Activated naive CD8-positive, alpha-beta T cell treated with anti-CD3 and anti-CD28 coated beads, Interleukin-2, amount 10 ng/mL, durations not matched to agents 7 days and 5 days (primary cell): Measurements from ENCODE around the gene TSPAN33. TPM values are rescaled to one million over a fixed set of nuclear protein-coding genes. Genes with fewer than 3 reads are reported as not detected.
"Not testable (repeated sequence)": the region's sequence is repeated elsewhere in the genome, so short reads cannot be mapped to it uniquely, and the experiment has no call there.

Source experiments
- ATAC-seq: fragments of 150-1000 bp; cut with Tn5 transposase; one replicate; pipeline ENCODE4 v1.10.0; 2021; ENCODE audit warnings: low read depth, moderate library complexity
- POLR2A ChIA-PET: fragments of 350-600 bp; sonication (Branson Sonifier 250); formaldehyde crosslinking; loops from one replicate; lab custom pipeline; 2021; ENCODE audit warnings: antibody characterized with exemption; lab: Charles Lee
- DNase-seq: peaks from one replicate; pipeline ENCODE4 v3.0.0; 2021
- H3K27ac Mint-ChIP-seq: one replicate; pipeline ENCODE4 v1.8.0; 2022; ENCODE audit warnings: mild to moderate bottlenecking, mixed read lengths
- H3K27me3 Mint-ChIP-seq: one replicate; pipeline ENCODE4 v1.8.0; 2022; ENCODE audit warnings: mild to moderate bottlenecking, moderate library complexity, mixed read lengths
- H3K36me3 Mint-ChIP-seq: one replicate; pipeline ENCODE4 v1.8.0; 2021; ENCODE audit warnings: mild to moderate bottlenecking, mixed read lengths
- H3K4me1 Mint-ChIP-seq: one replicate; pipeline ENCODE4 v1.8.0; 2021; ENCODE audit warnings: mixed read lengths
- H3K4me3 Mint-ChIP-seq: one replicate; pipeline ENCODE4 v1.8.0; 2022; ENCODE audit warnings: mild to moderate bottlenecking, moderate library complexity, mixed read lengths
- H3K9me3 Mint-ChIP-seq: one replicate; pipeline ENCODE4 v1.8.0; 2021; ENCODE audit warnings: mixed read lengths
- total RNA-seq, 2 experiments: library from RNA; stranded (reverse); gene quantifications; one replicate each; pipeline ENCODE4 v1.2.3, GENCODE V29; 2021

TSPAN33 gene
- total RNA-seq, 2 experiments from 2014 or later, result 9.5 to 10.0 TPM

DNA sequence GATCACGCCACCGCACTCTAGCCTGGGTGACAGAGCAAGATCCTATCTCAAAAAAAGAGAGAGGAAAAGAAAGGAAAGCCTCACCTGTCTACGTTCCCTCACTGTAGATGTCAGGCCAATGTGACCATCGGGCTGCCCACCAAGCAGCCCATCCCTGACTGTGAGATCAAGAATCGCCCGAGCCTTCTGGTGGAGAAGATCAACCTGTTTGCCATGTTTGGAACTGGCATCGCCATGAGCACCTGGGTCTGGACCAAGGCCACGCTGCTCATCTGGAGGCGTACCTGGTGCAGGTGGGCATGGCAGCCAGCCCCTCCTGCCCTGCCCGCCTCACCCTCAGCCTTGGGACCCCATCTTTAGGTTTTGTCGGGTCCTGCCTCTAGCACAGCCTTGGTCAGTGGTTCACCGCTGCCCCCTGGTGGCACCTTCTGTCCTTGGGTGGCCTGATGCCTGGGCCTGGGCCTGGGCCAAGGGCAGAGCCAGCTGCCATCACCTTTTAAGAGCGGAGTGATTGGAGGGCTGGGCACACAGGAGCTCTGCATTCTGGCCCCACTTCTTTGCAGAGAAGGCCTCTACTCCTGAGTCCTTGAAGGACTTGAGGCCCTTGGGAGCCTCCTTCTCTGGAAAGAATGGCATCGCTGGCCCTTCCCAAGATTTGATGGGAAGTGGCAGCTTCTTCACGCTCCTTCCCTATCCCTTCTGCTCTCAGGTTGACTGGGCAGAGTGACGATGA is 65.9 kb downstream of the TSPAN33 start:
- Mint-ChIP-seq H3K4me1 (peaks cover 5% of the 10 kb centered on the region), H3K27me3 (peaks cover 3% of the 10 kb centered on the region), H3K9me3 (no peaks in the 10 kb centered on the region), H3K27ac (no peak overlapping the region), H3K36me3 (no peaks in the 10 kb centered on the region), H3K4me3 (no peak overlapping the region)
- peak; percentile 82 for ATAC-seq
- peak; percentile 83 for DNase-seq
- POLR2A ChIA-PET, result no interaction called here

DNA sequence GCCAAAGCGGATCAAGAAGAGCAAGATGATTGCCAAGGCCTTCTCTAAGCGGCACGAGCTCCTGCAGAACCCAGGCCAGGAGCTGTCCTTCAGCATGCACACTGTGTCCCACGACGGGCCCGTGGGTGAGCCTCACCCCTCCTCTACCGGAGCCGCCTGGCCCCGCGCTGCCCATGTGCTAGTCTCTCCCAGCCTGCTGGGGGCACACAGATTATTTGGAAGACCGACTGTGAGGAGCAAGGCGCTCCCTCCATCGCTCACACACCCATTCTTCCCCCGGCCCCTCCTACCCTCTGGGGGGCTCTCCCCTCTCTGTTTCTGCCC is 66.4 kb downstream of the TSPAN33 start:
- H3K4me1 Mint-ChIP-seq, result peaks cover 3% of the 10 kb centered on the region
- no peaks in the 10 kb centered on the region for H3K9me3 Mint-ChIP-seq
- H3K27ac Mint-ChIP-seq, result no peak overlapping the region
- no peak overlapping the region for H3K4me3 Mint-ChIP-seq
- POLR2A ChIA-PET, result no interaction called here
- H3K36me3 Mint-ChIP-seq, result no peaks in the 10 kb centered on the region
- peaks cover 3% of the 10 kb centered on the region for H3K27me3 Mint-ChIP-seq
- DNase-seq (no peak), ATAC-seq (no peak)

DNA sequence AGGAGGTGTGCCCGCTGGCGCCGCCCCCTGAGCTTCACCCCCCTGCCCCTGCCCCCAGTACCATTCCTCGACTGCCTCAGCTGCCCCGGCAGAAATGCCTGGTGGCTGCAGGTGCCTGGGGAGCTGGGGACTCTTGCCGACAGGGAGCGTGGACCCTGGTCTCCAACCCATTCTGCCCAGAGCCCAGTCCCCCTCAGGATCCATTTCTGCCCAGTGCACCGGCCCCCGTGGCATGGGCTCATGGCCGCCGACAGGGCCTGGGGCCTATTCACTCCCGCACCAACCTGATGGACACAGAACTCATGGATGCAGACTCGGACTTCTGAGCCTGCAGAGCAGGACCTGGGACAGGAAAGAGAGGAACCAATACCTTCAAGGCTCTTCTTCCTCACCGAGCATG is 67.6 kb downstream of the TSPAN33 start:
- no peak overlapping the region for H3K27ac Mint-ChIP-seq
- H3K27me3 Mint-ChIP-seq, result peaks cover 3% of the 10 kb centered on the region
- DNase-seq (no peak), ATAC-seq (no peak)
- H3K9me3 Mint-ChIP-seq, result no peaks in the 10 kb centered on the region
- H3K4me3 Mint-ChIP-seq, result no peak overlapping the region
- H3K36me3 Mint-ChIP-seq, result no peaks in the 10 kb centered on the region
- POLR2A ChIA-PET, result no interaction called here
- H3K4me1 Mint-ChIP-seq, result peaks cover 2% of the 10 kb centered on the region

- POLR2A ChIA-PET, result no interaction called here
- ATAC-seq, result no peak
Observed at GRCh38 chr7:129212596-129212995, 68.1 kb downstream of the TSPAN33 start.

DNA sequence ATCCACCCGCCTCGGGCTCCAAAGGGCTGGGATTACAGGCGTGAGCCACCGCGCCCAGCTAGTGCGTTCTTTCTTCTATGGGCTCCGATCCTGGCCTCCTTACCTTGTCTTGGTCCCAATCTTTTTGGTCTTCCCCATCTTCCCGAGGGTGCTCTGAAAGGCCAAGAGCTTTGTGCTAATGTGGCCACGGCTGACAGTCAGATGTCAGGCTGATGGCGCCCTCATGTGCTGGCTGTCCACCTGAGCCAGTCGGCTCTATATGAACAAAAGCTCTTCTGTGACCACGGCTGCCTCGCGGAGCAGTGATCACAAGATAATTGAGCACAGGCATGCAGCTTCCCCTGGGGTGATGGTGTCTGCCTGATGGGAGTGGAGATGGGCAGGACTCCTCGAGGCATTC is 69.3 kb downstream of the TSPAN33 start:
- ATAC-seq (no peak), DNase-seq (no peak)
- Mint-ChIP-seq H3K4me3 (no peak overlapping the region), H3K27ac (no peak overlapping the region), H3K27me3 (no peaks in the 10 kb centered on the region), H3K4me1 (peaks cover 4% of the 10 kb centered on the region), H3K9me3 (no peaks in the 10 kb centered on the region), H3K36me3 (no peaks in the 10 kb centered on the region)
- POLR2A ChIA-PET, result interaction anchor here (0.7 kb wide), 1 partner anchor 866 kb away, joined by 4 read pairs; no protein-coding TSS in a partner anchor

More at GRCh38 chr7:129212596-129212995, 68.1 kb downstream of the TSPAN33 start:
- no peaks in the 10 kb centered on the region for H3K9me3 Mint-ChIP-seq
- H3K4me1 Mint-ChIP-seq, result peaks cover 2% of the 10 kb centered on the region
- no peak overlapping the region for H3K27ac Mint-ChIP-seq
- H3K36me3 Mint-ChIP-seq, result no peaks in the 10 kb centered on the region
- no peak for DNase-seq
- H3K27me3 Mint-ChIP-seq, result peaks cover 3% of the 10 kb centered on the region
- H3K4me3 Mint-ChIP-seq, result no peak overlapping the region

DNA sequence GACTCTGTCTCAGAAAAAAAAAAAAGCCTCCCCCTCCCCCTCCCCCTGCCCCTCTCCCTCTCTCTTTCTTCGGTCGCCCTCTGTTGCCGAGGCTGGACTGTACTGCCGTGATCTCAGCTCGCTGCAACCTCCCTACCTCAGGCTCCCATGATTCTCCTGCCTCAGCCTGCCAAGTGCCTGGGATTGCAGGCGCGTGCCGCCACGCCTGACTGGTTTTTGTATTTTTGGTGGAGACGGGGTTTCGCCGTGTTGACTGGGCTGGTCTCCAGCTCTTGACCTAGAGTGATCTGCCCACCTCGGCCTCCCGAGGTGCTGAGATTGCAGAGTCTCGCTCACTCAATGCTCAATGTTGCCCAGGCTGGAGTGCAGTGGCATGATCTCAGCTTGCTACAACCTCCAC is 71.2 kb downstream of the TSPAN33 start:
- POLR2A ChIA-PET, H3K27ac Mint-ChIP-seq, H3K4me1 Mint-ChIP-seq, H3K4me3 Mint-ChIP-seq, ATAC-seq, H3K9me3 Mint-ChIP-seq, DNase-seq, H3K36me3 Mint-ChIP-seq, H3K27me3 Mint-ChIP-seq: not testable (repeated sequence)

- POLR2A ChIA-PET, H3K27me3 Mint-ChIP-seq, ATAC-seq: not testable (repeated sequence)
Observed at GRCh38 chr7:129216101-129216715, 71.7 kb downstream of the TSPAN33 start.

GRCh38 chr7:129216821-129217416 is 72.4 kb downstream of the TSPAN33 start:
- H3K36me3 Mint-ChIP-seq, DNase-seq, H3K4me3 Mint-ChIP-seq, H3K9me3 Mint-ChIP-seq, ATAC-seq, POLR2A ChIA-PET, H3K27ac Mint-ChIP-seq, H3K27me3 Mint-ChIP-seq, H3K4me1 Mint-ChIP-seq: not testable (repeated sequence)

More at GRCh38 chr7:129216101-129216715, 71.7 kb downstream of the TSPAN33 start:
- H3K4me3 Mint-ChIP-seq, H3K27ac Mint-ChIP-seq, H3K36me3 Mint-ChIP-seq, H3K4me1 Mint-ChIP-seq, H3K9me3 Mint-ChIP-seq, DNase-seq: not testable (repeated sequence)

- H3K4me3 Mint-ChIP-seq, result no peak overlapping the region
- peaks cover 13% of the 10 kb centered on the region for H3K4me1 Mint-ChIP-seq
- no peak overlapping the region for H3K27ac Mint-ChIP-seq
- no peaks in the 10 kb centered on the region for H3K9me3 Mint-ChIP-seq
- no peaks in the 10 kb centered on the region for H3K27me3 Mint-ChIP-seq
- no peaks in the 10 kb centered on the region for H3K36me3 Mint-ChIP-seq
- POLR2A ChIA-PET, result interaction anchor here (1.7 kb wide), 1 partner anchor 54 kb away, joined by 7 read pairs; no protein-coding TSS in a partner anchor
- peak; percentile 80 for ATAC-seq
- peak; percentile 74 for DNase-seq
Observed at GRCh38 chr7:129218514-129219062, 74.1 kb downstream of the TSPAN33 start.

DNA sequence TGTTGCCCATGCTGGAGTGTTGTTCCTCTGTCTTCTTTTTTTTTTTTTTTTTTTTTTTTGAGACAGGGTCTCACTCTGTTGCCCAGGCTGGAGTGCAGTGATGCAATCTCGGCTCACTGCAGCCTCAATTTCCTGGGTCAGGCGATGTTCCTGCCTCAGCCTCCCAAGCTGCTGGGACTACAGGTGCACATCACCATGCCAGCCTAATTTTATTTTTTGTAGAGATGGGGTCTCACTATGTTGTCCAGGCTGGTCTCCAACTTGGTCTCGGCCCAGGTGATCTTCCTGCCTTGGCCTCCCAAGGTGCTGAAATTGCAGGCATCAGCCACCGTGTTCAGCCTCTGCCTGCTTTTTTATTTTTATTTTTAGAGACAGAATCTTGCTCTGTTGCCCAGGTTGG is 74.7 kb downstream of the TSPAN33 start:
- not testable (repeated sequence) for H3K36me3 Mint-ChIP-seq, ATAC-seq, H3K27me3 Mint-ChIP-seq, H3K9me3 Mint-ChIP-seq, DNase-seq, H3K27ac Mint-ChIP-seq, H3K4me3 Mint-ChIP-seq
- H3K4me1 Mint-ChIP-seq, result peaks cover 14% of the 10 kb centered on the region
- POLR2A ChIA-PET, result interaction anchor here (1.7 kb wide), 1 partner anchor 53 kb away, joined by 7 read pairs; no protein-coding TSS in a partner anchor

Other genes with a start within 250 kb of the TSPAN33 start
- gene KCP, start 234.0 kb upstream of the TSPAN33 start, total RNA-seq, result under 1 TPM; 0.57 to 0.69 TPM
- 1 to 10 TPM; 7.7 to 8.2 TPM for gene IRF5, start 206.8 kb upstream of the TSPAN33 start, total RNA-seq
- 10 to 100 TPM; 43.0 to 43.9 TPM for gene TNPO3, start 89.6 kb upstream of the TSPAN33 start, total RNA-seq
- under 1 TPM in 1 of 2 experiments, not detected in 1; 0.20 TPM for gene SMO, start 43.9 kb downstream of the TSPAN33 start, total RNA-seq
- gene AHCYL2, start 80.3 kb downstream of the TSPAN33 start, total RNA-seq, result 10 to 100 TPM in 1 of 2 experiments, 1 to 10 TPM in 1; 10.0 to 12.1 TPM